AG09319 (cell line): ENCODE results near the gene BARHL2.

ENCODE experiments used
- DNase-seq: peaks from one replicate; pipeline ENCODE4 v3.0.0-alpha.2; 2010; ENCODE audit warnings: low read depth; ENCODE audit errors: extremely low read depth
- TF ChIP-seq, protein P1 (sequence below): IDR thresholded peaks from 2 replicates; pipeline ENCODE4 v1.5.1; 2011; ENCODE audit warnings: low read depth, mild to moderate bottlenecking, inconsistent platforms, low read length, moderate library complexity

The BARHL2 gene

DNA sequence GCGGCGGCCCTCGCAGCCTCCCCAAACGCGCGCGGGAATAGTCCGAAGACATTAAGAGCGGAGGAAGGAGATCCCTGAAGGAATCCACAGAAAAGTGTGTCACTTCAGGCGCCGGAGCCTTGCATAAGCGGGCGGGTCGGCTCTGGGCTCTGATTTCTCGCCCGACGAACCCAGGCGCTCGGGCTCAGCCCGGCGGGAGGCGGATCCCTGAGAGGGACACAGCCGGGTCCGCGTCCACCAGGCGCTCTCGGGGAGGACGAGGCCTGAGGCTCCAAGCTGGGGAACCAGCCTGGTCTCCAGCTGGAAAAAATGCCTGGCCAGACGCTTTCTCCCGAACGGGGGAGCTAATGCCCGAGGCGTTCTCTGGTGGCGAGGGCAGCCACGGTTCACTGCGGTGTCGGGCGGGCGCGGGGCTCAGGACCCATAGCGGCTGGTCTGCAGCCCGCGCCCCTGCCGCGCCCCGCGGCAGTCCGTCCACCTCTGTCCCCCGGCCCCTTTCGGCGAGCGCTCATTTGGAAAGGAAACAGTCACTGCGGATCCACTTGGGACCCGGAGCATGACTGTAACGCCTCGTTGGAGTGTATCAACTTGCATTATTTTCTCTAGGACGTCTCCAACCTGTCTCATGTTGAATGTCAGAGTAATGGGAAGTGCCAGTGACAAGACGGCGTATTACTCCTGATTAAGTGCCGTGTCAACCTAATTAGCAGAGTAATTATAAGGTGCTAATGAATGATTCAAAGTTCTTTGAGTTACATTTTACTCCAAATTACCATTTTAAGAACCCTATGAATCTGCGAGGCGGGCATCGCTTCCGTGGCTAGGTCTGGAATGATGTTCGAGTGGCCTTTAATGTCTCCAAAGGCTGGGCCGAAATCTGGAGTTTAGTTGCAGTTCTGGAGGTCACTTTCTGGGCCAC lies 1.6 kb upstream of the BARHL2 start:
- DNase-seq = no peak
- TF ChIP-seq, protein P1, sequence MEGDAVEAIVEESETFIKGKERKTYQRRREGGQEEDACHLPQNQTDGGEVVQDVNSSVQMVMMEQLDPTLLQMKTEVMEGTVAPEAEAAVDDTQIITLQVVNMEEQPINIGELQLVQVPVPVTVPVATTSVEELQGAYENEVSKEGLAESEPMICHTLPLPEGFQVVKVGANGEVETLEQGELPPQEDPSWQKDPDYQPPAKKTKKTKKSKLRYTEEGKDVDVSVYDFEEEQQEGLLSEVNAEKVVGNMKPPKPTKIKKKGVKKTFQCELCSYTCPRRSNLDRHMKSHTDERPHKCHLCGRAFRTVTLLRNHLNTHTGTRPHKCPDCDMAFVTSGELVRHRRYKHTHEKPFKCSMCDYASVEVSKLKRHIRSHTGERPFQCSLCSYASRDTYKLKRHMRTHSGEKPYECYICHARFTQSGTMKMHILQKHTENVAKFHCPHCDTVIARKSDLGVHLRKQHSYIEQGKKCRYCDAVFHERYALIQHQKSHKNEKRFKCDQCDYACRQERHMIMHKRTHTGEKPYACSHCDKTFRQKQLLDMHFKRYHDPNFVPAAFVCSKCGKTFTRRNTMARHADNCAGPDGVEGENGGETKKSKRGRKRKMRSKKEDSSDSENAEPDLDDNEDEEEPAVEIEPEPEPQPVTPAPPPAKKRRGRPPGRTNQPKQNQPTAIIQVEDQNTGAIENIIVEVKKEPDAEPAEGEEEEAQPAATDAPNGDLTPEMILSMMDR = no peak

DNA sequence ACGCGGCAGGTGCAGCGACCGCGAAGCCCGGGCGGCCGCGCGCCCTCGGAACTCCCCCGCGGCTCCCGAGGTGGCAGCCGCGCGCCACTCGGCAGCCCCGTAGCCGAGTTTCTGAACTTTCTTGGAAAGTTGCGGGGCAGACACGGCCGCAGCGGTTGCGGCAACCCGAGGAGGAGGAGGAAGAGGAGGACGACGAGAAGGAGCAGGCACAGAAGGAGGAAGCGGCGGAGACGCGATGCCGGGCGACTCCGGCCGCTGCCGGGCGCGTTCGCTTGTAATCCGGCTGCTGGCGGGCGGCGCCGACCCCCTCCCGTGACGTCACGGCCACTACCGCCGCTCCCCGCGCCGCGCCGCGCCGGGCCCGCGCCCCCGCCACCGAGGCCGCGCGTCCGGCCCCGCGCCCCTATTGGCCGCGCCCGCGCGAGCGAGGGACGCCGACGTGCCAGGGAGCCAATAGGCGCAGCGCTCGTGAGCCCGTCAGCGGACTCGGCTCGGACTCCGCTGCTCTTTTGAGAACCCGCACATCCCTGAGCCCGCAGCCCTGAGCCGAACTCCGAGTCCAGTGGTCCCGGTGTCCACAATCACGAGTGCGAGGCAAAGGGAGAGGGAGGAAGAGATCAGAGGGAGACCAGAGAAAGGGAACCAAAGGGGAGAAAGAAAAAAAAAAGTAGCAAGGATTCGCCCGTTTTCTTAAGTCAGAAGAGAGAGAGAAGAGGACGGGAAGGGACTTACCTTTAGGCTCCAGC lies 736 bp upstream of the BARHL2 start:
- TF ChIP-seq, protein P1 = no peak
- no peak for DNase-seq

DNA sequence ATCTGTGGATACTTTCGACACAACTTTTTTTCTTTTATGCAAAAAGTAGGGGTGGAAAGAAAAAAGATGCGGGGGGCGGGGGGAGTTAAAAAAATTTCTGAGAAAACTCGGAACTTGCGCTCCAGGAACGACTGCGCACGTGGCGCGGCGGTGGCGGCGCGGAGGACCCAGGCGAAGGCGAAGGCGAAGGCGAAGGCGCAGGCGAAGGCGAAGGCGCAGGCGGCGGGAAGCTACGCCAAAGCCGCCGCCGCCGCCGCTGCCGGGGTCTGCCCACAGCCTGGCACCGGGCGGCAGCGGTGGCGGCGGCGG lies 208 bp upstream of the BARHL2 start:
- TF ChIP-seq, protein P1 = no peak

DNA sequence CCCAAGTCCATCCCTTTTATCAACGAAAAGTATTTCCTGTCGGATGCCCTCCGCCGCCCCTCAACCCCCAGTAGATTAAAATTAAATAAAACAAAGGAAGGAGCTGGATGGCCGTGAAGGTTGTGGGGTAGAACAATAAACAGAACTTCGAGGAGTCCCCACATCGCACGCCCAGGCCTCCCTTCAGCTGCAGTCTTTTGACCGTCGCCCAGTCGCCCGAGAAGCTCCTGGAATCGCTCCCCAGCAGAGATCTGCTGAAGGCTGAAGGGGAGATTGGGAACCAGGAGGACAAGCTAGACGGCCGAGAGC lies 905 bp downstream of the BARHL2 start:
- TF ChIP-seq, protein P1 = no peak
- DNase-seq = no peak

More for the DNA sequence above, 208 bp upstream of the BARHL2 start:
- DNase-seq = no peak

DNA sequence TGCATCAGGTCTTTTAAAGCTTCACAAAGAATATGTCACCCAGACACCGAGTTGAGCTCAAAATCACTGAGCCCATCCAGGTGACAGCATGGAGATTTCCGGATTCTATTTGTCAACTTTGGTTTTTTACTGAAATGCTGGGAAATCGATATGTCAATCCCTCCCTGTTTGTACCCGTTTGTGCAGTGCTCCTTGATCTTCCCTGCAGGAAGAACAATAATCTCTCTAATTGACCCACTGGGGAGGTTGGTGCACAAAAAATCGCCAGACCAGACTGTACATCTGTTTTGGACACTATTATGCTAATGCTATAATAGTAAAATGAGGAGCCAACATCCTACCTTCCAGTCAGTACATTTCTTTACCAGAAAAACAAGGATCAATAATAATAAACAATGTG lies 1.8 kb downstream of the BARHL2 start:
- DNase-seq = no peak

DNA sequence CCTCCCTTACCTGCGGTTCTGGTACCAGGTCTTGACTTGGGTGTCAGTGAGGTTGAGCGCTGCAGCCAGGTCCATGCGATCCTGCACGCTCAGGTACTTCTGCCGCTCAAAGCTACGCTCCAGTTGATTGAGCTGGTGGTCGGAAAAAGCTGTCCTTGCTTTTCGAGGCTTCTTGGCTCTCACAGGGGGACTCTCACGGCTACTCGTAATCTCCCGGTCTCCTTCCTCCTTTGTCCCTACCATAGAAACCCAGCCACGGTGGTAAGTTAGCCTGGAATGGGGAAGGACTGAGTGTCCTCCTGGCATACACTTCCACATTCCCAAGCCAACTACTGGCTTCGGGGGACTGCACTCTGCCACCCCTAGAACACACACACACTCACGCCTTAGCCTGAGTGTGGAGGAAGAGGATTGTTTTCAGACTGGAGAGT lies 2.6 kb downstream of the BARHL2 start:
- TF ChIP-seq, protein P1 = no peak
- DNase-seq = no peak

More for the DNA sequence above, 1.8 kb downstream of the BARHL2 start:
- TF ChIP-seq, protein P1 = no peak

DNA sequence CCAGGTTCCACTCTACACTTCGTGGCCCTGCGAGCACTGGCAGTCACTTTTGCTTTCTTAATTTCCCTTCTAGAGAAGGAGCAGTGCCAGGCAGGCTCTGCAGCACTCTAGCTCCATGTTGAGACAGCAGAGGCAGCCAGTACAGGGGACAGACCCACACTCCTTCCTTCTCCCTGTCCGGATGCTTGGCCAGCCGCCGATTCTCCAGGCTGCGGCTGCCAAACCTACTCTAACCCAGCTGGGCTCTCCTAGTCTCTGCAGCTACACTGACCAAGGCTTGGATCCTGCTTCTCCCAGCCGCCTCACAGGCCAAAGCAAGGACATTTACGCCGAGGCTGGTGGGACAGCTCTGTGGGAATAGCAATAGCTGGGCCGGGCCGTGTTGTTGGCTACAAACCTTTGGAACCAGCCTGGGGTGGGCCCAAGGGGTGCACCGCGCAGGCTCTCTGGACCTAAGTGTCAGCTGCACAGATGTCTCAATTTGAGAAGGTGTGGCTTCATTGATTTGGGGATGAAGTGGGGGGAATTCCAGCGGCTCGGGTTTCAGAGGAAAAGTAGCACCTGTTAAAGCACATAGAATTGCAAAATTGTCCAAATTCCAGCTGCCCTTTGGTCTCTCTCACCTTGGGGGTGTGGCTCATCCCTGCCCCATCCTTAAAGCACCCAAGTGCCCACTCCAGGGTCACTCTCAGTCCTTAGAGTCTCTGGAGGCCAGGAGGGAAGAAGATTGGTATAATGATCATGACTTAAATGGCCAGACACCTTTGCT lies 3.2 kb downstream of the BARHL2 start:
- TF ChIP-seq, protein P1 = no peak
- DNase-seq = no peak
